ENCODE measurements around the gene KCNK13. TPM values are rescaled to one million over a fixed set of nuclear protein-coding genes. Genes with fewer than 3 reads are reported as not detected.

The KCNK13 gene
- polyA plus RNA-seq, 1 of the 3 experiments (the other 2 are of a cell fraction), result not detected

- Histone ChIP-seq H3K9ac (no peak overlapping the region), H3K4me1 (ENCODE audit: control insufficient read depth in 1 of 2, insufficient read depth in 2 of 2, low read depth in 1 of 2, low read length in 1 of 2) (no peaks in the 10 kb centered on the region), H4K20me1 (ENCODE audit: insufficient read depth) (no peaks in the 10 kb centered on the region), H3K4me3 (ENCODE audit: low read depth in 2 of 2, low read length in 1 of 2) (no peak overlapping the region), H3K27me3 (ENCODE audit: insufficient read depth) (no peaks in the 10 kb centered on the region), H3K4me2 (no peak overlapping the region), H3K79me2 (ENCODE audit: insufficient read depth) (no peaks in the 10 kb centered on the region), H3K9me3 (no peaks in the 10 kb centered on the region), H3K36me3 (replicated peaks in 1 of 2; ENCODE audit: control insufficient read depth in 1 of 2, insufficient read depth in 2 of 2, low read length in 1 of 2) (no peaks in the 10 kb centered on the region), H3K9me2 (no peaks in the 10 kb centered on the region), H3F3A (replicated peaks; ENCODE audit: insufficient read depth) (no peaks in the 10 kb centered on the region), H2AFZ (ENCODE audit: low read depth) (no peak overlapping the region), H3K27ac (ENCODE audit: low read depth in 2 of 2, low read length in 1 of 2) (no peak overlapping the region)
- no peak for DNase-seq
- WGBS (ENCODE audit: low lambda C conversion rate), result 22% methylated on average over 7 of the region's 7 CpGs
- POLR2A ChIA-PET, result no interaction called here
- TF ChIP-seq TEAD4 (IDR thresholded peaks at IDR 0.05; ENCODE audit: borderline replicate concordance, insufficient read depth) (no peak), EP300 (IDR thresholded peaks at IDR 0.05; ENCODE audit: borderline replicate concordance in 1 of 2, low read depth in 1 of 2, low read length in 1 of 2) (no peak), FOSL2 (IDR thresholded peaks at IDR 0.05; ENCODE audit: borderline replicate concordance, low read depth) (no peak), GABPA (IDR thresholded peaks at IDR 0.05; ENCODE audit: low read depth) (no peak), MEF2A (IDR thresholded peaks at IDR 0.05; ENCODE audit: borderline replicate concordance, low read depth) (no peak), USF1 (IDR thresholded peaks at IDR 0.05; ENCODE audit: borderline replicate concordance, low read depth) (no peak), MXI1 (IDR thresholded peaks at IDR 0.05; ENCODE audit: low read depth, low read length) (no peak), YY1 (IDR thresholded peaks at IDR 0.05; ENCODE audit: low read depth) (no peak), RAD21 (IDR thresholded peaks at IDR 0.05; ENCODE audit: low read length) (no peak), NFIC (IDR thresholded peaks at IDR 0.05; ENCODE audit: borderline replicate concordance) (no peak)
- TF ChIP-seq, protein P1, sequence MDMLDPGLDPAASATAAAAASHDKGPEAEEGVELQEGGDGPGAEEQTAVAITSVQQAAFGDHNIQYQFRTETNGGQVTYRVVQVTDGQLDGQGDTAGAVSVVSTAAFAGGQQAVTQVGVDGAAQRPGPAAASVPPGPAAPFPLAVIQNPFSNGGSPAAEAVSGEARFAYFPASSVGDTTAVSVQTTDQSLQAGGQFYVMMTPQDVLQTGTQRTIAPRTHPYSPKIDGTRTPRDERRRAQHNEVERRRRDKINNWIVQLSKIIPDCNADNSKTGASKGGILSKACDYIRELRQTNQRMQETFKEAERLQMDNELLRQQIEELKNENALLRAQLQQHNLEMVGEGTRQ (IDR thresholded peaks at IDR 0.05; ENCODE audit: borderline replicate concordance, low read depth, low read length), result no peak
- TF ChIP-seq, protein P2, sequence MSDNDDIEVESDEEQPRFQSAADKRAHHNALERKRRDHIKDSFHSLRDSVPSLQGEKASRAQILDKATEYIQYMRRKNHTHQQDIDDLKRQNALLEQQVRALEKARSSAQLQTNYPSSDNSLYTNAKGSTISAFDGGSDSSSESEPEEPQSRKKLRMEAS (IDR thresholded peaks at IDR 0.05; ENCODE audit: low read depth), result no peak
- CTCF ChIA-PET, result interaction anchor here (0.6 to 2.8 kb wide), 3 partner anchors 18 to 240 kb away, joined by 3 to 11 read pairs (median 4); no protein-coding TSS in a partner anchor
These were observed 151.4 kb downstream of the KCNK13 start for GRCh38 chr14:90213099-90213748.

- Histone ChIP-seq H3K36me3 (replicated peaks in 1 of 2; ENCODE audit: control insufficient read depth in 1 of 2, insufficient read depth in 2 of 2, low read length in 1 of 2) (no peaks in the 10 kb centered on the region), H3K9me2 (no peaks in the 10 kb centered on the region), H3K27me3 (ENCODE audit: insufficient read depth) (no peaks in the 10 kb centered on the region; the same call in 1 of the 2 replicates), H4K20me1 (ENCODE audit: insufficient read depth) (no peaks in the 10 kb centered on the region), H3K9ac (no peak overlapping the region), H3F3A (replicated peaks; ENCODE audit: insufficient read depth) (no peaks in the 10 kb centered on the region), H3K4me3 (ENCODE audit: low read depth in 2 of 2, low read length in 1 of 2) (no peak overlapping the region), H3K9me3 (no peaks in the 10 kb centered on the region), H2AFZ (ENCODE audit: low read depth) (no peak overlapping the region), H3K4me1 (ENCODE audit: control insufficient read depth in 1 of 2, insufficient read depth in 2 of 2, low read depth in 1 of 2, low read length in 1 of 2) (no peaks in the 10 kb centered on the region), H3K4me2 (no peak overlapping the region), H3K79me2 (ENCODE audit: insufficient read depth) (no peaks in the 10 kb centered on the region), H3K27ac (ENCODE audit: low read depth in 2 of 2, low read length in 1 of 2) (no peak overlapping the region)
- CTCF ChIA-PET, result interaction anchor here (2.1 kb wide), 1 partner anchor 255 kb away, joined by 6 read pairs; no protein-coding TSS in a partner anchor
- DNase-seq, result no peak
- POLR2A ChIA-PET, result no interaction called here
- WGBS (ENCODE audit: low lambda C conversion rate), result 53% methylated on average over 4 of the region's 4 CpGs
- TF ChIP-seq, protein P2 (IDR thresholded peaks at IDR 0.05; ENCODE audit: low read depth), result no peak
- TF ChIP-seq FOXM1 (IDR thresholded peaks at IDR 0.05; ENCODE audit: low read depth), result no peak
- TF ChIP-seq NRF1 (IDR thresholded peaks at IDR 0.05; ENCODE audit: low read depth, low read length), result no peak
- no peak for TF ChIP-seq SIN3A (IDR thresholded peaks at IDR 0.05; ENCODE audit: borderline replicate concordance, low read depth, low read length)
- TF ChIP-seq POLR2AphosphoS5 (IDR thresholded peaks at IDR 0.05; ENCODE audit: low read depth, low read length), result no peak
- no peak for TF ChIP-seq RXRA (IDR thresholded peaks at IDR 0.05; ENCODE audit: borderline replicate concordance, low read depth)
- TF ChIP-seq GATA2 (CRISPR knock-in tag; IDR thresholded peaks at IDR 0.05), result no peak
- TF ChIP-seq, protein P3, sequence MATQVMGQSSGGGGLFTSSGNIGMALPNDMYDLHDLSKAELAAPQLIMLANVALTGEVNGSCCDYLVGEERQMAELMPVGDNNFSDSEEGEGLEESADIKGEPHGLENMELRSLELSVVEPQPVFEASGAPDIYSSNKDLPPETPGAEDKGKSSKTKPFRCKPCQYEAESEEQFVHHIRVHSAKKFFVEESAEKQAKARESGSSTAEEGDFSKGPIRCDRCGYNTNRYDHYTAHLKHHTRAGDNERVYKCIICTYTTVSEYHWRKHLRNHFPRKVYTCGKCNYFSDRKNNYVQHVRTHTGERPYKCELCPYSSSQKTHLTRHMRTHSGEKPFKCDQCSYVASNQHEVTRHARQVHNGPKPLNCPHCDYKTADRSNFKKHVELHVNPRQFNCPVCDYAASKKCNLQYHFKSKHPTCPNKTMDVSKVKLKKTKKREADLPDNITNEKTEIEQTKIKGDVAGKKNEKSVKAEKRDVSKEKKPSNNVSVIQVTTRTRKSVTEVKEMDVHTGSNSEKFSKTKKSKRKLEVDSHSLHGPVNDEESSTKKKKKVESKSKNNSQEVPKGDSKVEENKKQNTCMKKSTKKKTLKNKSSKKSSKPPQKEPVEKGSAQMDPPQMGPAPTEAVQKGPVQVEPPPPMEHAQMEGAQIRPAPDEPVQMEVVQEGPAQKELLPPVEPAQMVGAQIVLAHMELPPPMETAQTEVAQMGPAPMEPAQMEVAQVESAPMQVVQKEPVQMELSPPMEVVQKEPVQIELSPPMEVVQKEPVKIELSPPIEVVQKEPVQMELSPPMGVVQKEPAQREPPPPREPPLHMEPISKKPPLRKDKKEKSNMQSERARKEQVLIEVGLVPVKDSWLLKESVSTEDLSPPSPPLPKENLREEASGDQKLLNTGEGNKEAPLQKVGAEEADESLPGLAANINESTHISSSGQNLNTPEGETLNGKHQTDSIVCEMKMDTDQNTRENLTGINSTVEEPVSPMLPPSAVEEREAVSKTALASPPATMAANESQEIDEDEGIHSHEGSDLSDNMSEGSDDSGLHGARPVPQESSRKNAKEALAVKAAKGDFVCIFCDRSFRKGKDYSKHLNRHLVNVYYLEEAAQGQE (IDR thresholded peaks at IDR 0.05; ENCODE audit: low read depth, low read length), result no peak
- TF ChIP-seq CTCF (IDR thresholded peaks at IDR 0.05), result no peak
- no peak for TF ChIP-seq MEF2A (IDR thresholded peaks at IDR 0.05; ENCODE audit: borderline replicate concordance, low read depth)
- no peak for TF ChIP-seq ELF1 (IDR thresholded peaks at IDR 0.05)
These were observed 166.7 kb downstream of the KCNK13 start for GRCh38 chr14:90228478-90228877.

Measured in SK-N-SH (cell line).